Psoas muscle (tissue), 8 donors: ENCODE results near the gene SENP7. TPM values are rescaled to one million over a fixed set of nuclear protein-coding genes. Genes with fewer than 3 reads are reported as not detected.
A peak's percentile ranks its signal among the peaks of the same experiment; 100 is the strongest.

Source experiments
- ATAC-seq, 4 donors: fragments of 200-7000 bp; cut with Tn5 transposase; one replicate each; pipeline ENCODE4 v1.9.1; 2020; ENCODE audit warnings: moderate library complexity in 3 of 4, mild to moderate bottlenecking in 2 of 4
- DNase-seq, 2 donors: peaks; one replicate each; pipeline ENCODE4 v3.0.0-alpha.2; 2020
- H3K27ac ChIP-seq: fragments of 200-600 bp; one replicate; pipeline ENCODE4 v1.8.0; 2022
- H3K27me3 ChIP-seq, 3 donors: fragments of 200-600 bp in 1 of 3; one replicate each; pipeline versions ENCODE4 v1.6.1 to v1.8.0; 2013 to 2022; ENCODE audit warnings: low read length in 2 of 3, mild to moderate bottlenecking in 2 of 3, moderate library complexity in 1 of 3; ENCODE audit not compliant: insufficient read depth in 3 of 3
- H3K36me3 ChIP-seq, 2 donors: fragments of 200-600 bp in 1 of 2; one replicate each; pipeline versions ENCODE4 v1.6.1 to v1.8.0; 2013 to 2022; ENCODE audit warnings: low read depth in 1 of 2, mild to moderate bottlenecking in 1 of 2, moderate library complexity in 1 of 2; ENCODE audit not compliant: insufficient read depth in 1 of 2
- H3K4me1 ChIP-seq: fragments of 200-600 bp; one replicate; pipeline ENCODE4 v1.8.0; 2022
- H3K4me3 ChIP-seq: fragments of 200-600 bp; one replicate; pipeline ENCODE4 v1.8.0; 2022; ENCODE audit warnings: mild to moderate bottlenecking
- H3K9me3 ChIP-seq: fragments of 200-600 bp; one replicate; pipeline ENCODE4 v1.8.0; 2022
- CTCF ChIP-seq: fragments of 200-600 bp; IDR thresholded peaks from one replicate; pipeline ENCODE4 v1.8.0; 2022; ENCODE audit warnings: antibody characterized with exemption
- WGBS, 3 donors: extraction: QIAGEN DNeasy Blood & Tissue Kit; methylation state at CpG; one replicate each; pipeline versions ENCODE4 v1.1.6 to v1.1.7; 2013; 5-methylcytosine and 5-hydroxymethylcytosine counted together
- intact Hi-C, 2 donors: fragments of 100-400 bp; cut with DNase I; formaldehyde crosslinking; loops; one replicate each; pipeline versions ENCODE4 v1.11.0 to v1.14.2; 2022
- polyA plus RNA-seq, 3 donors: library from polyadenylated mRNA; stranded (reverse); fragments of 200-250 nt; gene quantifications; one replicate each; pipeline ENCODE4 v1.2.3, GENCODE V29; 2013
- total RNA-seq, 4 donors: library from RNA; stranded (reverse); fragmentation: NEBNext Ultra II Directional in 2 of 4; extraction: Animal tissue kit (Norgen Biotek cat#: 25700) in 2 of 4; gene quantifications; one replicate each; pipeline versions ENCODE4 v1.2.1 to v1.2.4, GENCODE V29; 2021 to 2023
- donor health status: healthy with polysubstance abuse.
- donor health status: DM: no; HTN: no; CAD: no; lungs with moderate emphysema.
- donor health status: Bipolar disorder and iron deficiency.
- donor health status: healthy.
- donor health status: DM: yes; HTN: yes; CAD: no.
- donor health status: DM: no; HTN: no; CAD: no.
- donor health status: DM: no; HTN: no; CAD: no.
- donor health status: DM: yes; HTN: yes; CAD: no.

Gene SENP7
- total and polyA plus RNA-seq, 7 donors: 4.2 to 8.7 (median 7.7) TPM

- TF ChIP-seq CTCF: no peak
- DNase-seq (no peak), ATAC-seq (peak; percentile 46 to 75 (median 57))
- H3K27me3 ChIP-seq: peaks cover 0 to 10% (median 0%) of the 10 kb centered on the region in 3 donors
- intact Hi-C loops: loop anchor here in 1 of 2 donors (1.0 to 2.0 kb wide), 2 partner anchors 48 to 59 kb away; partner anchors contain the start of gene TRMT10C
- peaks cover 3% of the 10 kb centered on the region for H3K4me1 ChIP-seq
- H3K36me3 ChIP-seq: no peaks in the 10 kb centered on the region
- WGBS, 3 donors: 11 to 16% (median 12%) methylated on average over 12 of the region's 12 CpGs
- peak overlapping the region; percentile 90 for H3K27ac ChIP-seq
- H3K9me3 ChIP-seq: no peaks in the 10 kb centered on the region
- peak overlapping the region; percentile 86 for H3K4me3 ChIP-seq
These were observed 491 bp upstream of the SENP7 start for GRCh38 chr3:101513419-101513986.

GRCh38 chr3:101512396-101512645 lies 691 bp downstream of the SENP7 start:
- intact Hi-C loops: loop anchor here in 1 of 2 donors (2.0 kb wide), 1 partner anchor 60 kb away; no protein-coding TSS in a partner anchor
- WGBS, 3 donors: 1 to 3% (median 1%) methylated on average over 9 of the region's 9 CpGs
- ATAC-seq: peak in 2 of 4 donors; percentile 31 to 46

GRCh38 chr3:101509811-101510210 lies 3.2 kb downstream of the SENP7 start:
- Histone ChIP-seq H3K27ac (no peak overlapping the region), H3K27me3 (no peaks in the 10 kb centered on the region), H3K4me1 (peaks cover 3% of the 10 kb centered on the region), H3K36me3 (peaks cover 0 to 3% of the 10 kb centered on the region in 2 donors), H3K4me3 (no peak overlapping the region), H3K9me3 (no peaks in the 10 kb centered on the region)
- DNase-seq (no peak), ATAC-seq (no peak)
- 82 to 91% (median 88%) methylated on average over 3 of the region's 3 CpGs for WGBS, 3 donors
- intact Hi-C loops: no loop called here
- TF ChIP-seq CTCF: no peak

More at GRCh38 chr3:101512396-101512645, 691 bp downstream of the SENP7 start:
- no peaks in the 10 kb centered on the region for H3K36me3 ChIP-seq
- no peak for DNase-seq
- H3K27me3 ChIP-seq: peaks cover 0 to 6% (median 0%) of the 10 kb centered on the region in 3 donors
- peaks cover 3% of the 10 kb centered on the region for H3K4me1 ChIP-seq
- TF ChIP-seq CTCF: no peak
- peak overlapping the region; percentile 90 for H3K27ac ChIP-seq
- H3K4me3 ChIP-seq: peak overlapping the region; percentile 86
- H3K9me3 ChIP-seq: no peaks in the 10 kb centered on the region

GRCh38 chr3:101509281-101509680 lies 3.7 kb downstream of the SENP7 start:
- peaks cover 0 to 6% of the 10 kb centered on the region in 2 donors for H3K36me3 ChIP-seq
- no peak overlapping the region for H3K4me3 ChIP-seq
- WGBS, 3 donors: 60 to 85% (median 83%) methylated on average over 3 of the region's 3 CpGs
- no peaks in the 10 kb centered on the region for H3K27me3 ChIP-seq
- TF ChIP-seq CTCF: no peak
- no peaks in the 10 kb centered on the region for H3K9me3 ChIP-seq
- ATAC-seq (no peak), DNase-seq (no peak)
- intact Hi-C loops: no loop called here
- peaks cover 3% of the 10 kb centered on the region for H3K4me1 ChIP-seq
- H3K27ac ChIP-seq: no peak overlapping the region

GRCh38 chr3:101501783-101502182 lies 11.2 kb downstream of the SENP7 start:
- no peaks in the 10 kb centered on the region for H3K9me3 ChIP-seq
- intact Hi-C loops: no loop called here
- 79 to 82% (median 80%) methylated on average over 3 of the region's 3 CpGs for WGBS, 3 donors

More at GRCh38 chr3:101501783-101502182, 11.2 kb downstream of the SENP7 start:
- Histone ChIP-seq H3K4me1 (no peaks in the 10 kb centered on the region), H3K27me3 (no peaks in the 10 kb centered on the region), H3K27ac (no peak overlapping the region), H3K4me3 (no peak overlapping the region), H3K36me3 (peaks cover 0 to 20% of the 10 kb centered on the region in 2 donors)
- ATAC-seq: no peak
- DNase-seq: no peak
- TF ChIP-seq CTCF: no peak
